Fibroblast of mammary gland (primary cell): ENCODE measurements around the gene KCNQ5.

ENCODE experiments used
- DNase-seq: peaks from one replicate; pipeline ENCODE4 v3.0.0-alpha.2; 2010; ENCODE audit warnings: low read depth
- H3K4me3 ChIP-seq: 2 replicates; pipeline ENCODE4 v1.5.1; 2011; ENCODE audit warnings: low read depth, mild to moderate bottlenecking, low read length, moderate library complexity; ENCODE audit not compliant: control insufficient read depth
- TF ChIP-seq, protein P1 (sequence below): conservative IDR thresholded peaks from 2 replicates; pipeline ENCODE4 v1.5.1; 2011; ENCODE audit warnings: low read depth, low read length, inconsistent platforms; ENCODE audit not compliant: control insufficient read depth, insufficient read depth

KCNQ5 gene

DNA sequence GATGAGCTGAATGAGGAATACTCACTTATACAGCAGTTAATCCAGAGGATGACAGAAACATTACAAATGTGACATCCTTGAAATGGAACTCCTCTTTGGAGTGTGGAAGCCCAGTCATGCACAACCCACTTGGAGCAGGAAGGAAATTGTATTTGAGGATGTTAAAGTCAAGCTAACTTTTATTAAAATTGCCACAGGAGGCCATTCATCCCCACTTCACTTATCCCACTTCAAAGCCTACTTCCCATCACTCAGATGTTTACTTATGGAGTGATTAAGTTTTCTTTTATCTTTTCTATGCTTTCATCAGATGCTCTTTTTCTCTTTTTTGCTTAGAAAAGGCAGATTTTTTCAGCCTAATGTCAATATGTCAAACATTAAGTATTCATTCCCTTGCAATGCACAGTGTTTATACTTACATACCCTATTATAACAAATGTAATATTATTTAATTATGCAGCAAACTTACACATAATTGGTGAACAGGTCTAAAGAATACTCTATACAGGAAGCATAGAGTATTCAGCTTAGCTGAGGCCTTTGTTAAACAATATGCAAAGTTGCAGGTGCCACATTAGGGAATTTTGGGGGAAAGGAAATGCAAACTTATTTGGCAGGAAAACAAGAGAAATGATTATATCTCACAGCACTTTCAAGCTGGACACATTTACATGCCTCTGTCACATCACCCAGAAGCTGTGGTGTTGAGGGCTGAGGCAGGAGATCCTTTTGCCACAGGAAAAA, 454.5 kb downstream of the KCNQ5 start:
- TF ChIP-seq, protein P1, sequence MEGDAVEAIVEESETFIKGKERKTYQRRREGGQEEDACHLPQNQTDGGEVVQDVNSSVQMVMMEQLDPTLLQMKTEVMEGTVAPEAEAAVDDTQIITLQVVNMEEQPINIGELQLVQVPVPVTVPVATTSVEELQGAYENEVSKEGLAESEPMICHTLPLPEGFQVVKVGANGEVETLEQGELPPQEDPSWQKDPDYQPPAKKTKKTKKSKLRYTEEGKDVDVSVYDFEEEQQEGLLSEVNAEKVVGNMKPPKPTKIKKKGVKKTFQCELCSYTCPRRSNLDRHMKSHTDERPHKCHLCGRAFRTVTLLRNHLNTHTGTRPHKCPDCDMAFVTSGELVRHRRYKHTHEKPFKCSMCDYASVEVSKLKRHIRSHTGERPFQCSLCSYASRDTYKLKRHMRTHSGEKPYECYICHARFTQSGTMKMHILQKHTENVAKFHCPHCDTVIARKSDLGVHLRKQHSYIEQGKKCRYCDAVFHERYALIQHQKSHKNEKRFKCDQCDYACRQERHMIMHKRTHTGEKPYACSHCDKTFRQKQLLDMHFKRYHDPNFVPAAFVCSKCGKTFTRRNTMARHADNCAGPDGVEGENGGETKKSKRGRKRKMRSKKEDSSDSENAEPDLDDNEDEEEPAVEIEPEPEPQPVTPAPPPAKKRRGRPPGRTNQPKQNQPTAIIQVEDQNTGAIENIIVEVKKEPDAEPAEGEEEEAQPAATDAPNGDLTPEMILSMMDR, result no peak
- H3K4me3 ChIP-seq, result no peak overlapping the region
- DNase-seq, result no peak

DNA sequence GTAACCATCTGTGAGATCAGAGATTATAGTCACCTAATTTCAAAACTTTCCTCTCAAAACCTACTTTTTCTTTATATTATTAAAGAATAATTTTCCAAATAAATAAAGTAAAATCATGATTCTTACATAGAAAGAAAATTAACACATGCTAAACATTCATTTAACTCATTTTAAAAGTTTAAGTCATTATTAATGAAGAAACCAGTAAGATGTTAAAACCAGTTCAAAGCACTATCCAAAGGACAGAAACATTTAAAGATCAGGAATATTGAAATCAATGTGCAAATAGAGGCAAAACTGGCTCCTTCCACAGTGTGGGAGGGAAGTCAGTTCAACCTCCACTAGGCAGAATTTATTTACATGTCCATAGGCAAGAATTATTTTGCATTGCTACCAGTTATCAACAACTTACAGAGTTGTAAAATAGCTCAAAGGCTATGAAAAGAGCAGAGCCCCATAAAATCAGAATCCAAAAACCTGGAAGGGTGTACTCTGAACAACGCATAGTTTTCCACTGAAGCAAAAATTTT, 456.5 kb downstream of the KCNQ5 start:
- no peak for DNase-seq
- TF ChIP-seq, protein P1, result no peak
- no peak overlapping the region for H3K4me3 ChIP-seq

DNA sequence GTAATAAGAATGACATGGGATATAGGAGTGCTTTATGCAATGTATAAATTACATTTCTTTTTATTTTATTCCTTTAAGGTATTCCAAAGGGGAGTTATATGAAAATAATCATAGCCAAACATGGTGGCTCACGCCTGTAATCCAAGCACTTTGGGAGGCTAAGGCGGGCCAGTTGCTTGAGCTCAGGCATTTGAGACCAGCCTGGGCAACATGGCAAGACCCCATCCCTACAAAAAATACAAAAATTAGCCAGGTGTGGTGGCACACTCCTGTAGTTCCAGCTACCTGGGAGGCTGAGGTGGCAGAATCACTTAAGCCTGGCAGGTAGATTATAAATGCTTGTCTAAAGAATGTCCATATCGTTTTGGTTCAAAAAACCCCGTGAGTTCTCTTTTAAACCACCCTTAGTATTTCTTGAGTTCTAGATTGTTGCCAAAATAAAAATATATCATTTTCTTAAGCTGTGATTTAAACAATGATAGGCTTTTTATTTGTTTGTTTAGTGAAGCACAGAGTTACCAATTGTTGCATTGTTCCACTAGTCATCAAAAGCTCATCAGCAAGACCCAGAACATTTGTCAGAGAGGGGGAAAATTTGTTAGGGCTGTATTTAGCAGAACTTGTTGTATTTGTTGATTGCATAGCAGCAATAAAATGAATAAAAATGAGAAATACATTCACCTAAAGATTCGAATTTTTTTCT, 457.2 kb downstream of the KCNQ5 start:
- peak; percentile 39 for DNase-seq
- TF ChIP-seq, protein P1, result no peak

DNA sequence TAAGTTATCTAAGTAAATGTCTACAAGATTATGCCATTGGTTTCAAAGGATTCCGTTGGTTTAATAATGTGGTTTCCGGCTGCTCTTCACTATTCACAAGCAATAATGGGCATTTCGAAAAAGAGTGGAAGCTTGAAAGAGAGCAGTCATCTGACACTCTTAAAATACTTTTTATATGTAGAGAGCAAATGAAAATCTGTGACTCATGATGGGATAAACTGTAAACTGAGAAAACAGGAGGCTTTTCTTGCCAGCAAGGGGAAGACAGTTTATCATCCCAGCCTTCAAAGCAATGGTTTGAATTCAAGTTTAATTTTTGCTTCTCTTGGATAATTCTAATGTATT, 457.7 kb downstream of the KCNQ5 start:
- H3K4me3 ChIP-seq, result no peak overlapping the region
- TF ChIP-seq, protein P1, result no peak
- peak; percentile 71 for DNase-seq

More for the DNA sequence above, 457.2 kb downstream of the KCNQ5 start:
- no peak overlapping the region for H3K4me3 ChIP-seq

DNA sequence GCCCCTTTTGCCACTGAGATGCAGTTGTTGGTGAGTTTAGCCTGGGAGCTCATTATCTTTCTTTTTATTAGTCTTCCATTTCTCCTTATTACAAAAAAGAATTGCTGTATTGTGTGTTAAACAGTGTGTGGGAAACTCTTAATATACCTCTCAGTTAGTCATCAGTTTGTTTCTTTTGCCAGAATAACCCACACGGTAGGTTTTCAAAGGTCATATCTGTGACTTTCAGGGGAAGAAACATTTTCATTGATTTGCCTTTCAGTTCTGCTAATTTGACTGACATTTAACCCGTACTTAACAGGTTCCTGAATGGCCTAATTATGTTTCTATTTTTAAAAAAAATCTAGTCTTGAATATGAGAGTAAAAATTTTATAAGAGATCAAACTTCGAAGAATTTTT, 458.1 kb downstream of the KCNQ5 start:
- no peak overlapping the region for H3K4me3 ChIP-seq

DNA sequence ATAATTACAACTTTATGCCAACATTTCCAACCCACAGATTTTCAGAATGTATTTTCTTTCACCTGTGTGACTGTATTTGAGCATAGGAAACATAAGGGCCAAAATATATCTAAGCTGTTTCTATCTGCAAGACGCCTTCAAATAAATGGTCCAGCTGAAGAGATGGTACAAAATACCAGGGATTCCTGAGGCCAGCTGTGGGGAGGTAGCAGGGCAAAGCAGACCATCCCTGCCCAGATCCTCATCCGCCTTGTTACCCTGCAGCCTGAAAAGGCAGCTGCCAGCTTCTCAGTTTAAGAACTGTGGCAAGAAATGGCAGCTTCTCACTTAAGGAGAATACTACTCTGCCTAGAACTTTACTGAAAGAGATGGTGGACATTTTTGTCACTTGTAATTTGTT, 460.1 kb downstream of the KCNQ5 start:
- DNase-seq, result no peak
- TF ChIP-seq, protein P1, result no peak
- H3K4me3 ChIP-seq, result no peak overlapping the region

More for the DNA sequence above, 458.1 kb downstream of the KCNQ5 start:
- TF ChIP-seq, protein P1, result no peak
- peak; percentile 40 for DNase-seq
